Uterus (tissue), 2 donors: ENCODE results near the gene FSTL5.

ENCODE experiments used
- CTCF ChIP-seq, 4 experiments: fragments of 200-600 bp in 2 of 4; fragments of 450-650 bp in 2 of 4; sonication (generic) in 2 of 4; IDR thresholded peaks; one replicate each; pipeline ENCODE4 v1.5.1; 2016 to 2019; ENCODE audit warnings: antibody characterized with exemption in 4 of 4, mild to moderate bottlenecking in 2 of 4, moderate library complexity in 1 of 4
- POLR2A ChIP-seq, 2 donors: fragments of 450-650 bp; IDR thresholded peaks; one replicate each; pipeline ENCODE4 v1.6.1; 2016; ENCODE audit warnings: antibody characterized with exemption in 2 of 2, mild to moderate bottlenecking in 1 of 2, moderate library complexity in 1 of 2

- TF ChIP-seq CTCF (IDR thresholded peaks at IDR 0.05) (no peak), POLR2A (IDR thresholded peaks at IDR 0.05) (no peak)
Observed at GRCh38 chr4:161393602-161394001, 770.2 kb downstream of the FSTL5 start.
